HL-60 (cell line): ENCODE results near the gene LBX2.
"Not testable (repeated sequence)": the region's sequence is repeated elsewhere in the genome, so short reads cannot be mapped to it uniquely, and the experiment has no call there.

Experiments used
- DNase-seq, 2 experiments: peaks; one replicate each; pipeline ENCODE4 v3.0.0-alpha.2; 2010 to 2020; ENCODE audit warnings: low read depth in 1 of 2, low spot score in 1 of 2
- H3K27ac ChIP-seq: fragments of 250-450 bp; sonication (Bioruptor Pico); replicated peaks from 2 replicates; pipeline ENCODE4 v1.5.1; 2020; ENCODE audit warnings: mild to moderate bottlenecking, moderate library complexity
- H3K27me3 ChIP-seq: fragments of 250-450 bp; sonication (Bioruptor Pico); 2 replicates; pipeline ENCODE4 v1.5.1; 2021; ENCODE audit warnings: mild to moderate bottlenecking, moderate library complexity; ENCODE audit not compliant: insufficient read depth, poor library complexity, severe bottlenecking
- H3K4me3 ChIP-seq: replicated peaks from 2 replicates; pipeline ENCODE4 v1.5.1; 2011; ENCODE audit warnings: mild to moderate bottlenecking, control low read depth, low read length; ENCODE audit not compliant: insufficient read depth
- GABPA ChIP-seq: IDR thresholded peaks from 2 replicates; pipeline ENCODE4 v1.6.1; 2012; ENCODE audit warnings: low read depth
- POLR2AphosphoS5 ChIP-seq: IDR thresholded peaks from 2 replicates; pipeline ENCODE4 v1.6.1; 2012; ENCODE audit warnings: low read depth
- SPI1 ChIP-seq: IDR thresholded peaks from 2 replicates; pipeline ENCODE4 v1.6.1; 2012; ENCODE audit warnings: low read depth, mild to moderate bottlenecking, borderline replicate concordance
- TF ChIP-seq, protein P1 (sequence below): IDR thresholded peaks from one replicate; pipeline ENCODE4 v1.5.1; 2011; ENCODE audit warnings: low read length, control low read depth, inconsistent platforms; ENCODE audit not compliant: insufficient read depth
- TF ChIP-seq, protein P2 (sequence below): IDR thresholded peaks from 2 replicates; pipeline ENCODE4 v1.6.1; 2012; ENCODE audit warnings: low read depth; ENCODE audit not compliant: insufficient replicate concordance

Gene LBX2

DNA sequence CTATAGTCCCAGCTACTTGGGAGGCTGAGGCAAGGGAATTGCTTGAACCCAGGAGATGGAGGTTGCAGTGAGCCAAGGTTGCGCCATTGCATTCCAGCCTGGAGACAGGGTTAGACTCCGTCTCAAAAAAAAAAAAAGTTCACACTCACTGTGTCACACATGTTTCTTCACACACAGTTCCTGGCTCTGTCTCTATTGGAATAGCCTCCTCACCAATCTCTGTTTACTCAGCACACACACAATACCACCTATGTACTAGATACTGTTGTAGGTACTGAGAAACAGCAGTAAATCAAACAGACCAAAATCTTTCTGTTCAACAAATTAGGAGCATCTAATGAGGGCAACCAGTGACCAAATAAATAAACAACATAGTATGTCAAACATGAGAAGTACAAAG, 13.3 kb downstream of the LBX2 start:
- Histone ChIP-seq H3K27ac (no peak overlapping the region), H3K27me3 (no peaks in the 10 kb centered on the region), H3K4me3 (no peak overlapping the region)
- TF ChIP-seq, protein P1, sequence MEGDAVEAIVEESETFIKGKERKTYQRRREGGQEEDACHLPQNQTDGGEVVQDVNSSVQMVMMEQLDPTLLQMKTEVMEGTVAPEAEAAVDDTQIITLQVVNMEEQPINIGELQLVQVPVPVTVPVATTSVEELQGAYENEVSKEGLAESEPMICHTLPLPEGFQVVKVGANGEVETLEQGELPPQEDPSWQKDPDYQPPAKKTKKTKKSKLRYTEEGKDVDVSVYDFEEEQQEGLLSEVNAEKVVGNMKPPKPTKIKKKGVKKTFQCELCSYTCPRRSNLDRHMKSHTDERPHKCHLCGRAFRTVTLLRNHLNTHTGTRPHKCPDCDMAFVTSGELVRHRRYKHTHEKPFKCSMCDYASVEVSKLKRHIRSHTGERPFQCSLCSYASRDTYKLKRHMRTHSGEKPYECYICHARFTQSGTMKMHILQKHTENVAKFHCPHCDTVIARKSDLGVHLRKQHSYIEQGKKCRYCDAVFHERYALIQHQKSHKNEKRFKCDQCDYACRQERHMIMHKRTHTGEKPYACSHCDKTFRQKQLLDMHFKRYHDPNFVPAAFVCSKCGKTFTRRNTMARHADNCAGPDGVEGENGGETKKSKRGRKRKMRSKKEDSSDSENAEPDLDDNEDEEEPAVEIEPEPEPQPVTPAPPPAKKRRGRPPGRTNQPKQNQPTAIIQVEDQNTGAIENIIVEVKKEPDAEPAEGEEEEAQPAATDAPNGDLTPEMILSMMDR = no peak
- TF ChIP-seq POLR2AphosphoS5 (no peak), SPI1 (no peak)
- DNase-seq = no peak

DNA sequence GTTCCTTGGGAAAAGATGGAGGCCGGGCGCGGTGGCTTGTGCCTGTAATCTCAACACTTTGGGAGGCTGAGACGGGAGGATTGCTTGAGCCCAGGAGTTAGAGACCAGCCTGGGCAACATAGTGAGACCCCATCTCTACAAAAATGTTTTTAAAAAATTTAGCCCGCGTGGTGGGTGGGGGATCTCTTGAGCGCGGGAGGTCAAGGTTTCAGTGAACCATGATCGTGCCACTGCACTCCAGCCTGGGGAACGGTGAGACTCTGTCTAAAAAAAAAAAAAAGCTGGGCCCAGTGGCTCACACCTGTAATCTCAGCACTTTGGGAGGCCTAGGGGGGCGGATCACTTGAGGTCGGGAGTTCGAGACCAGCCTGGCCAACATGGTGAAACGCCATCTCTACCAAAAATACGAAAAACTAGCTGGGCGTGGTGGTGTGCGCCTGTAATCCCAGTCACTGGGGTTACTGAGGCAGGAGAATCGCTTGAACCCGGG, 15.7 kb downstream of the LBX2 start:
- Histone ChIP-seq H3K27ac (peak overlapping the region; percentile 75), H3K4me3 (peak overlapping the region; percentile 91)
- not testable (repeated sequence) for DNase-seq, H3K27me3 ChIP-seq

DNA sequence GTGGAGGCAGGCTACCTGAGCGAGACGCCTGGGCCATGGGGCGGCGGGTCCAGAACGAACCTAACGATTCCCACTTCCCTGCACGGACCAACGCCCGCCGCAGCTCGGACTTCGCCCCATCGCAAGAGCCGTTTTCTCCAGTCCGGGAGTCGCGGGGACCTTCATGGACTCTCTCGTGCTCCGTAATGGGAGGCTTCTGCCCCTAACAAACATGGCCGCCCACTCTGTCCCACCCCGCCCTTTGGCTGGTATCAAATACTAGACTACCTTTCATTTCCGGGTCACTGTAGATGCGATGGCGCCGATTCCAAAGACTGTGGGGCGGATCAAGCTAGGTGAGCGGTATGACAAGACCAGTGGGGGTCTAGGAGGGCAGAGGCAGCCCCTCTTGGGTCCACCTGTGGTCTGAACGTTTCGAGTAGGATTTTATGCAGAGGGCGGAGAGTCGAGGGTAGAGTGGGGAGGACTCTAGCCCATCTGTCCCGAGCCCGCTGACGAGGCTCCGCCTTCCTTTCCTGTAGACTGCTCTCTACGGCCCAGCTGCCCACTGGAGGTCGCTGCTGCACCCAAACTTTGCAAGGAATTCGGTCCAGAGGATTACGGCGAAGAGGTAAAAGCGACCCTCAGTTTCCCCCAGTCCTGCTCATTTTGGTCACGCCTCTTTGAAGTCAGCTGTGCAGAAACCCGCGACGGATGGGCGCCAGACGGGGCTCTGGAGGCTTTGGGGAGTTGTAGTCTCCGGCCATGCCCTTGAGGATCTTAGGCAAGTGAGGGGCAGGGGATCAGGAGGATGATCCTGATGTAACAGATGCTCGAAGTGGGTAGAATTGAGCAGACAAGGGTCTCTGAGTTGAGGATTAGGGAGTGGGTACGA, 16.4 kb downstream of the LBX2 start, which contains the start of the genes CCDC142 and TTC31:
CCDC142 (minus strand) TSS at position 198 of the 874 bp plus-strand sequence; CDS start at position 37, 161 bp downstream.
TTC31 (plus strand) TSS at position 281 of the 874 bp plus-strand sequence; CDS start at position 296, 15 bp downstream.
- Histone ChIP-seq H3K27me3 (no peaks in the 10 kb centered on the region), H3K27ac (peak within 1 kb of the TSS; percentile 75), H3K4me3 (peak within 1 kb of the TSS; percentile 91)
- TF ChIP-seq, protein P1 = peak; percentile 92
- no peak for TF ChIP-seq SPI1
- peak; percentile 87 for TF ChIP-seq GABPA
- TF ChIP-seq POLR2AphosphoS5 = peak; percentile 47; the same call in 1 of the 2 replicates
- TF ChIP-seq, protein P2, sequence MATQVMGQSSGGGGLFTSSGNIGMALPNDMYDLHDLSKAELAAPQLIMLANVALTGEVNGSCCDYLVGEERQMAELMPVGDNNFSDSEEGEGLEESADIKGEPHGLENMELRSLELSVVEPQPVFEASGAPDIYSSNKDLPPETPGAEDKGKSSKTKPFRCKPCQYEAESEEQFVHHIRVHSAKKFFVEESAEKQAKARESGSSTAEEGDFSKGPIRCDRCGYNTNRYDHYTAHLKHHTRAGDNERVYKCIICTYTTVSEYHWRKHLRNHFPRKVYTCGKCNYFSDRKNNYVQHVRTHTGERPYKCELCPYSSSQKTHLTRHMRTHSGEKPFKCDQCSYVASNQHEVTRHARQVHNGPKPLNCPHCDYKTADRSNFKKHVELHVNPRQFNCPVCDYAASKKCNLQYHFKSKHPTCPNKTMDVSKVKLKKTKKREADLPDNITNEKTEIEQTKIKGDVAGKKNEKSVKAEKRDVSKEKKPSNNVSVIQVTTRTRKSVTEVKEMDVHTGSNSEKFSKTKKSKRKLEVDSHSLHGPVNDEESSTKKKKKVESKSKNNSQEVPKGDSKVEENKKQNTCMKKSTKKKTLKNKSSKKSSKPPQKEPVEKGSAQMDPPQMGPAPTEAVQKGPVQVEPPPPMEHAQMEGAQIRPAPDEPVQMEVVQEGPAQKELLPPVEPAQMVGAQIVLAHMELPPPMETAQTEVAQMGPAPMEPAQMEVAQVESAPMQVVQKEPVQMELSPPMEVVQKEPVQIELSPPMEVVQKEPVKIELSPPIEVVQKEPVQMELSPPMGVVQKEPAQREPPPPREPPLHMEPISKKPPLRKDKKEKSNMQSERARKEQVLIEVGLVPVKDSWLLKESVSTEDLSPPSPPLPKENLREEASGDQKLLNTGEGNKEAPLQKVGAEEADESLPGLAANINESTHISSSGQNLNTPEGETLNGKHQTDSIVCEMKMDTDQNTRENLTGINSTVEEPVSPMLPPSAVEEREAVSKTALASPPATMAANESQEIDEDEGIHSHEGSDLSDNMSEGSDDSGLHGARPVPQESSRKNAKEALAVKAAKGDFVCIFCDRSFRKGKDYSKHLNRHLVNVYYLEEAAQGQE = no peak
- peak in 1 of 2 experiments; percentile 98 for DNase-seq

DNA sequence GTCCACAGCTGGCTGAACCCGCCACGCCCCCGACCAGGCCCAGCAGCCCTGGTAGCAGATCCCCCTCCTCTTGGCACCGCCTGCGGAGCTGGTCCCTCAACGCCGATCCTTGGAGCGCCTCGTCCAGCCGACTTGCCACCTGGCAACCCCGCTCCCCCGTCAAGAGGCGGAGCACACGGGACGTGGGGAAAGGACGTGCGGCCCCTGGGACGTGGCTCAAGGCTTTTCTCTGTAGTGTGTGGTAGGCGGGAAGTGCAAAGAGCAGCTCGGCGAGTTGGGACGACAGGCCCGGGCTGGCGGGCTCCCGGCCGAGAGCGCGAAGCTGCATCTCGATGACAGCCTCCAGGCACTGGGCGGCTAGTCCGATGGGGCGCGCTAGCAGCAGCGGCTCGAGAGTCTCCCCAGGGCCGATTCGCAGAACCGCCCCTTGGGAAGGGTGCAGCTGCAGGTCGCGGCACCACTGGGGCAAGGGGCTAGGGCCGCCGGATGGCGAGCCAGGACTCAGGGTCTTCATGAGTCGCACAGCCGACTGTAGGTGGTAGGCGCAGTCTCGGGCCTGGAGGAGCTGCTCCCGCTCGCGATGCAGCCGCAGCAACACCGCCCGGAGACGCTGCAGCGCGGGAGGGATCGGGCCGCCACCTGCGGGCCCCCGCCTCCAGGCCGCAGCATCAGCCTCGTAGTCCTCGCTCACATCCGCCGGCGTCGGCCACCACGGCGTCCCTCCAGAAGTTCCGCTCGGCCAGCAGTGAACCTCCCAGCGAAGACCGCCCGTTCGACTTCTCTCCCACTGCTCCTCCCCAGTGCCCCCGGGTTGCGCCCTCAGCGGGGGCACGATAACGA, 17.2 kb downstream of the LBX2 start:
- Histone ChIP-seq H3K27me3 (no peaks in the 10 kb centered on the region), H3K27ac (peak overlapping the region; percentile 75), H3K4me3 (peak overlapping the region; percentile 91)
- DNase-seq = peak in 1 of 2 experiments; percentile 67
- TF ChIP-seq, protein P2 = no peak
- 0 out of 2 replicates have a peak, but pooled peaks have one; percentile 9 for TF ChIP-seq SPI1
